Upper lobe of left lung (tissue), 6 donors: ENCODE results near the gene IMMP2L. TPM values are rescaled to one million over a fixed set of nuclear protein-coding genes. Genes with fewer than 3 reads are reported as not detected.
A peak's percentile ranks its signal among the peaks of the same experiment; 100 is the strongest.

Experiments
- ATAC-seq, 2 donors: fragments of 200-7000 bp; cut with Tn5 transposase; one replicate each; pipeline ENCODE4 v1.9.1; 2022; ENCODE audit warnings: mild to moderate bottlenecking in 2 of 2, moderate library complexity in 2 of 2; ENCODE audit not compliant: low FRiP score in 2 of 2
- DNase-seq, 2 donors: peaks; one replicate each; pipeline ENCODE4 v3.0.0-alpha.2; 2019 to 2020
- H3K27ac ChIP-seq, 4 donors: fragments of 200-600 bp; sonication (generic); one replicate each; pipeline ENCODE4 v1.5.1; 2016 to 2019
- H3K27me3 ChIP-seq, 4 donors: fragments of 200-600 bp; sonication (generic); one replicate each; pipeline ENCODE4 v1.5.1; 2017 to 2019
- H3K36me3 ChIP-seq, 4 donors: fragments of 200-600 bp; sonication (generic); one replicate each; pipeline ENCODE4 v1.5.1; 2016 to 2019
- H3K4me1 ChIP-seq, 4 donors: fragments of 200-600 bp; sonication (generic); one replicate each; pipeline ENCODE4 v1.5.1; 2018 to 2019
- H3K4me3 ChIP-seq, 4 donors: fragments of 200-600 bp; sonication (generic); one replicate each; pipeline ENCODE4 v1.5.1; 2017 to 2019; ENCODE audit warnings: mild to moderate bottlenecking in 2 of 4, moderate library complexity in 1 of 4
- H3K9me3 ChIP-seq, 4 donors: fragments of 200-600 bp; sonication (generic); one replicate each; pipeline ENCODE4 v1.5.1; 2018 to 2019
- CTCF ChIP-seq, 6 experiments: fragments of 450-650 bp in 4 of 6; fragments of 200-600 bp in 2 of 6; sonication (generic) in 2 of 6; IDR thresholded peaks; one replicate each; pipeline ENCODE4 v1.5.1; 2016 to 2019; ENCODE audit warnings: antibody characterized with exemption in 6 of 6
- EP300 ChIP-seq, 4 donors: sonication (generic); formaldehyde crosslinking; IDR thresholded peaks; one replicate each; pipeline ENCODE4 v1.5.1; 2017; ENCODE audit warnings: antibody characterized with exemption in 4 of 4, control low read depth in 2 of 4
- POLR2A ChIP-seq, 4 donors: fragments of 450-650 bp; IDR thresholded peaks; one replicate each; pipeline ENCODE4 v1.5.1; 2016 to 2017; ENCODE audit warnings: antibody characterized with exemption in 4 of 4, mild to moderate bottlenecking in 2 of 4
- POLR2AphosphoS5 ChIP-seq, 2 donors: sonication (generic); formaldehyde crosslinking; IDR thresholded peaks; one replicate each; pipeline ENCODE4 v1.5.1; 2017; ENCODE audit warnings: antibody characterized with exemption in 2 of 2
- WGBS, 2 donors: methylation state at CpG; one replicate each; pipeline ENCODE4 v1.1.5; 2017 to 2018; 5-methylcytosine and 5-hydroxymethylcytosine counted together
- total RNA-seq, 6 donors: library from RNA; depleted of rRNA in 4 of 6; stranded (reverse); fragments of >200 nt in 4 of 6; gene quantifications; one replicate each; pipeline versions ENCODE4 v1.1.0 to v1.2.1, GENCODE V29; 2016 to 2021
- donor health status: DM: no; HTN: no; CAD: no; lungs with moderate emphysema.
- donor health status: DM: no; HTN: yes; CAD: no; lungs with severe emphysema.

IMMP2L gene
- total RNA-seq, 6 donors from 2014 or later = 7.1 to 17.5 (median 11.3) TPM

- TF ChIP-seq EP300 (IDR thresholded peaks at IDR 0.05) = no peak
- no peak for TF ChIP-seq CTCF (IDR thresholded peaks at IDR 0.05)
- no peak for TF ChIP-seq POLR2A (IDR thresholded peaks at IDR 0.05)
- TF ChIP-seq POLR2AphosphoS5 (IDR thresholded peaks at IDR 0.05) = no peak
- Histone ChIP-seq H3K9me3 (no peaks in the 10 kb centered on the region), H3K4me3 (no peak overlapping the region), H3K36me3 (no peaks in the 10 kb centered on the region), H3K27me3 (no peaks in the 10 kb centered on the region), H3K27ac (no peak overlapping the region), H3K4me1 (no peaks in the 10 kb centered on the region)
- 97 to 99% methylated on average over 4 of the region's 4 CpGs for WGBS, 2 donors
- DNase-seq (no peak), ATAC-seq (no peak)
Observed at GRCh38 chr7:111129435-111129834, 432.9 kb downstream of the IMMP2L start.

GRCh38 chr7:111126987-111127386, 435.3 kb downstream of the IMMP2L start:
- no peaks in the 10 kb centered on the region for H3K9me3 ChIP-seq
- DNase-seq (no peak), ATAC-seq (no peak)
- H3K27me3 ChIP-seq = no peaks in the 10 kb centered on the region
- H3K4me1 ChIP-seq = no peaks in the 10 kb centered on the region
- WGBS, 2 donors = 38 to 64% methylated on average over 3 of the region's 3 CpGs
- H3K36me3 ChIP-seq = no peaks in the 10 kb centered on the region
- TF ChIP-seq POLR2A (IDR thresholded peaks at IDR 0.05) (no peak), EP300 (IDR thresholded peaks at IDR 0.05) (no peak), CTCF (IDR thresholded peaks at IDR 0.05) (no peak), POLR2AphosphoS5 (IDR thresholded peaks at IDR 0.05) (no peak)
- no peak overlapping the region for H3K4me3 ChIP-seq
- no peak overlapping the region for H3K27ac ChIP-seq

- WGBS, 2 donors = 93 to 100% methylated on average over 2 of the region's 2 CpGs
- no peaks in the 10 kb centered on the region for H3K27me3 ChIP-seq
- H3K36me3 ChIP-seq = no peaks in the 10 kb centered on the region
- DNase-seq (no peak), ATAC-seq (no peak)
- no peak for TF ChIP-seq POLR2A (IDR thresholded peaks at IDR 0.05)
- TF ChIP-seq POLR2AphosphoS5 (IDR thresholded peaks at IDR 0.05) = no peak
- TF ChIP-seq CTCF (IDR thresholded peaks at IDR 0.05) = no peak
- TF ChIP-seq EP300 (IDR thresholded peaks at IDR 0.05) = no peak
- no peak overlapping the region for H3K4me3 ChIP-seq
- H3K9me3 ChIP-seq = no peaks in the 10 kb centered on the region
- H3K27ac ChIP-seq = no peak overlapping the region
- H3K4me1 ChIP-seq = peaks cover 0 to 10% (median 0%) of the 10 kb centered on the region in 4 donors
Observed at GRCh38 chr7:111115966-111116365, 446.3 kb downstream of the IMMP2L start.

- peak in 1 of 2 donors; percentile 41 for ATAC-seq
- no peak for TF ChIP-seq POLR2A (IDR thresholded peaks at IDR 0.05)
- no peak for TF ChIP-seq EP300 (IDR thresholded peaks at IDR 0.05)
- TF ChIP-seq POLR2AphosphoS5 (IDR thresholded peaks at IDR 0.05) = no peak
- TF ChIP-seq CTCF (IDR thresholded peaks at IDR 0.05) = no peak
- 53 to 64% methylated on average over 1 of the region's 1 CpG for WGBS, 2 donors
Observed at GRCh38 chr7:111113263-111114017, 448.9 kb downstream of the IMMP2L start.

GRCh38 chr7:111112439-111112838, 449.9 kb downstream of the IMMP2L start:
- Histone ChIP-seq H3K4me3 (no peak overlapping the region), H3K36me3 (no peaks in the 10 kb centered on the region), H3K9me3 (no peaks in the 10 kb centered on the region), H3K4me1 (peaks cover 4 to 10% (median 7%) of the 10 kb centered on the region in 4 donors), H3K27me3 (no peaks in the 10 kb centered on the region), H3K27ac (no peak overlapping the region)
- TF ChIP-seq CTCF (IDR thresholded peaks at IDR 0.05) (no peak), POLR2AphosphoS5 (IDR thresholded peaks at IDR 0.05) (no peak), EP300 (IDR thresholded peaks at IDR 0.05) (no peak), POLR2A (IDR thresholded peaks at IDR 0.05) (no peak)
- DNase-seq (no peak), ATAC-seq (no peak)
- 48 to 75% methylated on average over 2 of the region's 2 CpGs for WGBS, 2 donors

More at GRCh38 chr7:111113263-111114017, 448.9 kb downstream of the IMMP2L start:
- Histone ChIP-seq H3K4me3 (no peak overlapping the region), H3K27me3 (no peaks in the 10 kb centered on the region), H3K4me1 (peaks cover 0 to 10% (median 0%) of the 10 kb centered on the region in 4 donors), H3K36me3 (no peaks in the 10 kb centered on the region), H3K27ac (no peak overlapping the region), H3K9me3 (no peaks in the 10 kb centered on the region)
- no peak for DNase-seq
